ENCODE results near the gene AMPH.

GRCh38 chr7:38548605-38549004 is 82.6 kb downstream of the AMPH start:
- TF ChIP-seq EZH2 (IDR thresholded peaks at IDR 0.05) (no peak), POLR2AphosphoS5 (IDR thresholded peaks at IDR 0.05; ENCODE audit: borderline replicate concordance, low read depth, low read length) (no peak), FOXP2 (optimal IDR thresholded peaks at IDR 0.05; ENCODE audit: control extremely low read depth, extremely low read length, insufficient read depth) (no peak)

Data from SK-N-MC (cell line).